LNCaP clone FGC (cell line): ENCODE data around the gene DEFB114.

Experiments
- DNase-seq: peaks from one replicate; pipeline ENCODE4 v3.0.0-alpha.2; 2011; ENCODE audit warnings: low read depth
- H3K4me3 ChIP-seq: 2 replicates; pipeline ENCODE4 v1.5.1; 2011; ENCODE audit warnings: mild to moderate bottlenecking, low read depth, low read length, control low read depth
- CTCF ChIP-seq: IDR thresholded peaks from 2 replicates; pipeline ENCODE4 v1.5.1; 2012; ENCODE audit warnings: mild to moderate bottlenecking; ENCODE audit not compliant: control insufficient read depth, insufficient read depth; ENCODE audit errors: extremely low read depth

DEFB114 gene

GRCh38 chr6:49964064-49964463 is at the start of gene DEFB114:
DEFB114 (minus strand) TSS chr6:49964164; CDS start chr6:49964105, 59 bp downstream.
- no peak for TF ChIP-seq CTCF
- no peak for DNase-seq
- H3K4me3 ChIP-seq: no peak within 1 kb of the TSS

- no peak for TF ChIP-seq CTCF
- H3K4me3 ChIP-seq: no peak overlapping the region
- DNase-seq: no peak
Observed at GRCh38 chr6:50007819-50008218, 43.9 kb upstream of the DEFB114 start.

- DNase-seq: no peak
- no peak for TF ChIP-seq CTCF
- no peak overlapping the region for H3K4me3 ChIP-seq
Observed at GRCh38 chr6:50003139-50003538, 39.2 kb upstream of the DEFB114 start.

- DNase-seq: no peak
- TF ChIP-seq CTCF: no peak
- H3K4me3 ChIP-seq: no peak overlapping the region
Observed at GRCh38 chr6:49995278-49995677, 31.3 kb upstream of the DEFB114 start.

GRCh38 chr6:49988900-49989299 is 24.9 kb upstream of the DEFB114 start:
- no peak for TF ChIP-seq CTCF
- no peak overlapping the region for H3K4me3 ChIP-seq
- no peak for DNase-seq

- no peak for TF ChIP-seq CTCF
- no peak for DNase-seq
- H3K4me3 ChIP-seq: no peak overlapping the region
Observed at GRCh38 chr6:49987749-49988148, 23.8 kb upstream of the DEFB114 start.

- no peak for DNase-seq
- TF ChIP-seq CTCF: no peak
- no peak overlapping the region for H3K4me3 ChIP-seq
Observed at GRCh38 chr6:49986551-49986950, 22.6 kb upstream of the DEFB114 start.
